Fibroblast of peridontal ligament (primary cell): ENCODE results near the gene FAP.
A peak's percentile ranks its signal among the peaks of the same experiment; 100 is the strongest.

Source experiments
- DNase-seq: peaks from one replicate; pipeline ENCODE4 v3.0.0-alpha.2; 2010; ENCODE audit errors: extremely low read depth

The FAP gene

GRCh38 chr2:162188451-162188850, 54.8 kb downstream of the FAP start:
- DNase-seq = no peak

- no peak for DNase-seq
Observed at GRCh38 chr2:162185541-162186232, 57.6 kb downstream of the FAP start.

GRCh38 chr2:162184821-162185450, 58.3 kb downstream of the FAP start:
- no peak for DNase-seq

GRCh38 chr2:162184359-162184758, 58.9 kb downstream of the FAP start:
- DNase-seq = no peak

- peak; percentile 54 for DNase-seq
Observed at GRCh38 chr2:162182395-162182794, 60.9 kb downstream of the FAP start.

- no peak for DNase-seq
Observed at GRCh38 chr2:162177301-162177700, 65.9 kb downstream of the FAP start.

- peak; percentile 24 for DNase-seq
Observed at GRCh38 chr2:162175714-162176113, 67.5 kb downstream of the FAP start.

- DNase-seq = peak; percentile 74
Observed at GRCh38 chr2:162174746-162175145, 68.5 kb downstream of the FAP start.

- DNase-seq = no peak
Observed at GRCh38 chr2:162172802-162173370, 70.4 kb downstream of the FAP start.

GRCh38 chr2:162166745-162167144, 76.5 kb downstream of the FAP start:
- no peak for DNase-seq

GRCh38 chr2:162166174-162166573, 77.1 kb downstream of the FAP start:
- DNase-seq = no peak

- no peak for DNase-seq
Observed at GRCh38 chr2:162164802-162165201, 78.4 kb downstream of the FAP start.

GRCh38 chr2:162159446-162159845, 83.8 kb downstream of the FAP start:
- no peak for DNase-seq

- DNase-seq = no peak
Observed at GRCh38 chr2:162156149-162156548, 87.1 kb downstream of the FAP start.

- no peak for DNase-seq
Observed at GRCh38 chr2:162155093-162155492, 88.2 kb downstream of the FAP start.

GRCh38 chr2:162153608-162154224, 89.5 kb downstream of the FAP start:
- DNase-seq = peak; percentile 71

- DNase-seq = no peak
Observed at GRCh38 chr2:162152147-162152546, 91.1 kb downstream of the FAP start, which contains the start of gene GCG. GCG (minus strand) TSS chr2:162152247; CDS start chr2:162149178, 3,069 bp downstream.

- DNase-seq = no peak
Observed at GRCh38 chr2:162149940-162150339, 93.3 kb downstream of the FAP start.

GRCh38 chr2:162149466-162149865, 93.8 kb downstream of the FAP start:
- no peak for DNase-seq

- DNase-seq = no peak
Observed at GRCh38 chr2:162148956-162149355, 94.3 kb downstream of the FAP start.

GRCh38 chr2:162143969-162144368, 99.3 kb downstream of the FAP start:
- DNase-seq = no peak

GRCh38 chr2:162138310-162138709, 104.9 kb downstream of the FAP start:
- DNase-seq = no peak

- no peak for DNase-seq
Observed at GRCh38 chr2:162127422-162127821, 115.8 kb downstream of the FAP start.
